HG02588 (cell line): Measurements from ENCODE around the gene ANKH.
"Not testable (repeated sequence)": the region's sequence is repeated elsewhere in the genome, so short reads cannot be mapped to it uniquely, and the experiment has no call there.

Experiments
- ATAC-seq: cut with Tn5 transposase; IDR thresholded peaks from one replicate; pipeline ENCODE4 v1.9.1; 2021; ENCODE audit warnings: mild to moderate bottlenecking, moderate library complexity; ENCODE audit not compliant: unreplicated experiment

The ANKH gene

DNA sequence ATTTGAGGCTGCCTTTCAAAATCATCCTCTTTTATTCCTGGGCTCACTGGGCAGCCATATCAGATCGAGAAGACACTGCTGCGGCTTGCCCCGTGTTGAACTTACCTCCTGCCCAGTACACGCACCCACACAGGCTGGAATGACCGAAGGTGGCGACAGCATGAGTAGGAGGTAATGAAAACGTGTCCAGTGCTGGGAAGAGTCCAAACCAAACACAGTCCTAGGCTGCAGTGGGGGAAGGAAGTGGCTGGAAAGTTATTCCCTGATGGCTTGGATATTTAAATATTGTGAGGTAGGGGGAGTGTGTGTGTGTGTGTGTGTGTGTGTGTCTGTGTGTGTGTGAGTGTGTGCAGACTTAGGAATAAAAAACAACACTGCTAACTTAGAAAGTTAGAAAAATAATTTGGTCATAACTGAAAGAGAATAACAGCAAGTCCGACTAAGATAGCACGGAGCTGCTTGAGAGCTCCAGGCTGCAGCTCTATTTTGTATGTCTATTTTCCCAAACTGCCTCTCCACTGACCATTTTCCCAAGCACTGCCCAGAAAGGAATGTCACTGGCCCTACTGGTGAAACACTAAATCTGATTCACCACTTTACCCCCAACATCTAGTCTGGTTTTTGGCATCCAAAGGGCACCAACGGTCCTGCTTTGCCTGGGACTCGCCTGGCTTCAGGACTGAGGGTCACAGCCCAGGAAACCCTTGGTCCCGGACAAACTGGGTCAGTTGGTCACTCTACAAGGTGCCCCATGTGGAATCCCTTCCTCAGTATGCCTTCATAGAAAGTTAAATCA lies 41.2 kb downstream of the ANKH start:
- no peak for ATAC-seq

DNA sequence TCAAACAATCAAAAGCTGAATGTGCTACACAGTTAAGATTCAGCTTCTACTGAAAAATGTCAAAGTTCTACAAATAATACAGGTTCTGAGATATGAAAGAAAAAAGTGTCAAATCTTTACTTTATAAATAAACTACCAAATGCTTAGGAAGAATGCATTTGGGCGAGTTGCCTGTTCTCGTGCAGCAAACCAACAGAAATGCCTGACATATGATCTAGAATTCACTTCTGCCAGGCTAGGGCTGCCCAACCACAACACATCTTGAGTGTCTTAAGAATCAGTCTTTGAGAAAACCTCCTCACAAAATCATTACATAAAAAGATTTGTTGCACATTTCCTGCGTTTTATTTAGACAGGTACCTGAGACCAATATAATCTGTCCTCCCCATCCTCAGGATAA lies 42.2 kb downstream of the ANKH start:
- no peak for ATAC-seq

DNA sequence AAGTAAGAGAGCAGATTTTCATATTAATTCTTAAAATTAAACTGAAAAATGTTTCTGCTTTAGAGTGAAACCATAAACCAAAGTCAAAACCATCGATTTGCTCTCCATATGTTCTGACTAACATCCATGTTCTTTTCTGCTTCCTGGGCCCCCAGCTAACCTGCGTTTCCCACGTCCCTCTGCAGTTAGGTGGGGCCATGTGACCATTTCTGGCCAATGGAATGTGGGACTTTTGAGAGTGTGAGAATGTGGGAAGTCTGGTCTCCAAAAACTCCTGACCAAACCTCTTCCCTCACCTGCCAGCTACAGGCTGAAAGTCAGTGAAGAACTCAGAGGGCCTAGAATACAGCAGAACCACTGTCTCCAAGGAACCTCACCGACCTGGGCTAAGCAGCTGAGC lies 44.9 kb downstream of the ANKH start:
- ATAC-seq = no peak

DNA sequence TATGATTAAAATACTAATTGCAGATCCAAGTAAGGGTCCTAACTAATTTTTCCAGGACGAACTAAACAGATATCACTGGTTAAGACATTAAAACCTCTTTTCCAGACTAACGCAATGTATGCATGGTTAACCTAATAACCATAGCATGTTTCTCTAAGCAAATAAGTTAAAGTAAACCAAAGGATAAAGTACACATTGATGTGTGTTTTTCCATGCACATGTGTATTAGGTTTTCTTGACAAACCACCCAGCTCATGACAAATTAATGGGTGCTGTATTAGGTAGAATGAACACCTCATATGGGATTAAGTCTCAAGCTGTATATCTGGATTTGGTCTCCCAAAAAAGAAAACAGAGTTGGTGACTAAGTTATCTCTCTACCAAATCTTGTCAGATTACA lies 45.6 kb downstream of the ANKH start:
- ATAC-seq = no peak

DNA sequence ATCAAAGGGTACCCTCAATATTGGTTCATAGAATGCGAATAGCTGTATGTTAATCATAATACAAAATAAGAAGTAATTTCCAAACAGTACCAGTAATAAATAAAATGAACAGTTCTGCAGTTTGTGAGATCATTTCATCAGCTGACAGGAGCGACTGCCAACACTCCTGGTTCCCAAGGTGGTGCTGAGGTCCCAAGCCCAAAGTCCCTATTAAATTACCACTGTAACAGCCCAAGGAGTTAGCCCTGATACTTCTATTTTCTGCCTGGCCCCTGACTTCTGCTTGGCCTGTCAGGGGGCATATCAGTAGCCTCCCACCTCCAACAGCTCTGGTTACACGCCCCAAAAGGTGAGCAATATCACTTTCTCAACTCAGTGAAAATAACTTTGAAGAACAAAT lies 47.1 kb downstream of the ANKH start:
- no peak for ATAC-seq

DNA sequence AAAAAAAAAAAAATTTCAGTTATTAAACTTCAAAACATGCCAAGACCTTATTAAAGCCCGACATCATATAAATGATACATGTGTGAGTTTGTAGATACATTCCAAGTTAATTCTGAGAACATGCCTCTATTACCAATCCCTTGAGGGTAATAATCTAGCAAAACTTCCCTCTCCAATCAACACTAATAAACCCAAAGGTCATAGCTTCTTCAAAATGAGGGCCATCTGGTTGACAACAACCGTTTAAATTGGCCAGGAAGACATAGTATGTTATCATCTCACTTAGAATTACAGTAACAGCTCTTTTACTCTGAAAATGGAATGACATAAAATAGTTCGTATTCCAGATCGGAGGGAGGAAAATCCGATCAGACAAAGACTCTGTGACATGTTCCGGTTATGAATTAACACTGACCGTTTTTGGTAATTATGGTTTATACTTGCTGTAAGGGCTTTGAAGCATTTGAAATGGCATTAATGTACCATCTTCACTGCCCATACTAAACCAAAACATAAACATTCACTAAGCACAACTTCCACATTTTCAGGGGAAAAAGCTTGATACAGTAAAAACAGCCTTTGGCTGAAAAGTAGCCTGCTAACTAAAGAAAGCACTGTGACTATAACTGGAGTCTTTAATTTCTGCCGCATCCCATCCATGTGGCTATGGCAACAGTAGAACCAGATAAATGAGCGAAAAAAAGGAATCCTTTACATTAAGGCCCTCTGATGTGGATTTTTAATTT lies 50.3 kb downstream of the ANKH start:
- no peak for ATAC-seq

DNA sequence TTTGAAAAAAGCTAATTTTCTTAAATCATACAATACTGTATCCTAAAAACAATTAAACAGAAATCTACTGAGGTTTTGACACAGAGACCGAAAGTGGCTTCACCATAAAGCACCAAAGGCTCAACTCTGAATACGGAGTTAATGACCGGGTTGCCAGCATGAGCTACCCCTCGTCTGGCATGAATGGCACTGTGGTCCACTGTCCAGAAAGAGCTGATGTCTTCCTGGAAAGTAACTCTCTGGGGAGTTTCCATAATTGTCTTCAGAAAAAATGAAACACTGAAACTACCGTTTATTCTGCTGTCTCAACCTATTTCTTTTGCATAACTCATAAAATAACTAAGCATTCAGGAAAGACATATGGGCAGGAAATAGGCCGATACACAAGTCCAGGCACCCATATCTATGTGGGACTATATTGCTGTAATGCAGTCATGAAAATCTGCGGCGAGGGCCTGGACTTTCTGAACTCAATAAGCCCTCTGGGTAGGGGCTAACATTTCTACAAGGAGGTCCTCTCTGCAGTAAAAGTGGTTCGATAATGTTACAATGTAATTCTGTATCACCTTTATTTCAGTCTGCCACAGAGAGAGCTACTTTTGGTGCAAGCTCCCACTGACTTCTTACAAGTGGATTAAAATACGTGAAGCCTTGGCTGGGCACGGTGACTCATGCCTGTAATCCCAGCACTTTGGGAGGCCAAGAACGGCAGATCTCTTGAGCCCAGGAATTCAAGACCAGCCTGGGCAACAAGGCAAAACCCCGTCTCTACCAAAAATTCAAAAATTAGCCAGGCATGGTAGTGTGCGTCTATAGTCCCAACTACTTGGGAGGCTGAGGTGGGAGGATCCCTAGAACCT lies 52.4 kb downstream of the ANKH start:
- no peak for ATAC-seq

DNA sequence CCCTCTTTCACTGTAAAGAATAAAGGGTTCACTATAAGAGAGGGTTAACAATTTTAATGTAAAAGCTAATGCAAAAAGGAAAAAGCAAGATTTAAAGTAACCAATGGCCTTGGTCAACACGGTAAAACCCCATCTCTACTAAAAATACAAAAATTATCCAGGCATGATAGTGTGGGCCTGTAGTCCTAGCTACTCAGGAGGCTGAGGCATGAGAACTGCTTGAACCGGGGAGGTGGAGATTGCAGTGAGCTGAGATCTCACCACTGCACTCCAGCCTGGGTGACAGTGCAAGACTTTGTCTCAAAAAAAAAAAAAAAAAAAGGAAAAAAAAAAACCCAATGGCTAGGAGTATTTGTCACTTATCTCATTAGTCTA lies 53.8 kb downstream of the ANKH start:
- ATAC-seq = not testable (repeated sequence)

DNA sequence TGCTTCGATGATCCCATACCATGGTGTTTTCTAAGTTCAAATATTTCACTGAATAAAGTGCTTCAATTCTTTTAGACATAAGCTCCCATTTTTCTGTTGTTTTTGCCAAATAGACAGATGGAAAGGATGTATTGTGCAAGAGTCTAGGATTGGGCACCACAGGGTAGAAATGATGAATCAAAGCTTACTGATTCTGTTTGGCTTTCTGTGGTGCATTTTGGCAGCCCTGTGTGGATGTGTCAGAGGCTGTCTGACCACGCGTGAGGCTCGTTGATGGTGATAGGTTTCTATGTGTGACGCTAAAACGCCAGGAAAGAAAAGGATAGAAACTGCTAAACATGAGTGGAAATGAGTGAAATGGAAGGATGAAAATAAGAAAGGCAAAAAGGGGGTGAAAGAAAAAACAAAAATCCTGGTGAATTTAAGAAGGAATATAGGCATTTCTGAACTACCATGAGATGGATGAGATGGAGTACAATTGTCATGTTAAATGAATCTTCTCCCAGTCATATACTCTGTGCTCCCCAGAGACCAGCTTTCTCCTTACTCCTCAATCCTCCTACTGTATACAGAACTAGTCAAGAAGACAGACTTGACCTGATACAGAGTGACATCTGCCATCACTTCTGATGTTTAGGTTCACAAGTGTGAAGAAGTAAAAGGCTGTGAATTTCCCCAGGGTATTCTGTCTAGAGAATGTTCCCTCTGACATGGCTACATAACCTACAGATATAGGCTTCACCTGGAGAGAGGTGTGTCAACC lies 54.4 kb downstream of the ANKH start:
- ATAC-seq = no peak

DNA sequence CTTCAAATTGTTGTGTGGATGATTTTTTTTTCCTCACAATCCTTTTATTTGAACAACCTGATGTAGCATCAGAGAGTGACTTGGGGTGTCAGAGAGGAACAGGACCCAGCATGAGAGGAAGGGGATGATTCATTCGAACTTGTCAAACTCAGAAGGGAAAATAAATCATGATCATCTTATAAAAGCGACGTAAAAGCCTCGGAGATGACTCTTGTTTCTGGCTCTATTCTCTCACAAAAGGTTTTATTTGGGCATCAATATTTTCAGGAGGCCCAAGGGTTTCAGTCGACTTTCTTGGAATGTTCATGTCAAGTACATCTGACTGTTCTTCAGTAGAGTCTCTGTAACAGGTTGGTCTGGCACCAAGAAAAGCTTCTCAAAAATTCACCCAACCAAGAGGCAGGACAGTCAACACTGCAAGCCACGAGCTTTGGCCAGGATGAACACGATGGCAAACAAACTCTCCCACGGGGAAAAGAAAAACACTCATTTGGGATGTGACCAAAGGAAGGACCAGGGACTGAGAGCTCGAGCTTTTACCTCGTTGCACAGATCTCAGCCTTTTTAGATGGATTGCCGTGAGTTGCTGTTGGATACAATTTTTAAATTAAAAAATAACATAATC lies 55.1 kb downstream of the ANKH start:
- ATAC-seq = no peak

DNA sequence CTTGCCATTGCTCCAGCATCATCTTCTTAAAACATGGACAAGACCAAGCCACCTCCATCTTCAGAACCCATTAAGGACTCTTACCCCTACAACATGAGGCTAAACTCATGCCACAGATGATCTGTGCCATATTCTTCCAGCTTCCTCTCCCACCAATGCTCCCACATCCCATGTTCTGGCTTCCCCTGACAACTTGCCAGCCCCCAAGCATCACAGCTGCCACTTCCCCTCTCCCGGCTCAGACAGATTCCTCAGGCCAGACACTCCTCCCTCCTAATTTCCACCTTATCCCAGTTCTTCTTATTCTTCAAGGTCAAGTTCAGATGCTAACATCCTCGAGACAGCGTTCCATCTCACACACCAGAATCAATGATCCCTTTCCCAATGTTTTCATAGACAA lies 57.8 kb downstream of the ANKH start:
- no peak for ATAC-seq

DNA sequence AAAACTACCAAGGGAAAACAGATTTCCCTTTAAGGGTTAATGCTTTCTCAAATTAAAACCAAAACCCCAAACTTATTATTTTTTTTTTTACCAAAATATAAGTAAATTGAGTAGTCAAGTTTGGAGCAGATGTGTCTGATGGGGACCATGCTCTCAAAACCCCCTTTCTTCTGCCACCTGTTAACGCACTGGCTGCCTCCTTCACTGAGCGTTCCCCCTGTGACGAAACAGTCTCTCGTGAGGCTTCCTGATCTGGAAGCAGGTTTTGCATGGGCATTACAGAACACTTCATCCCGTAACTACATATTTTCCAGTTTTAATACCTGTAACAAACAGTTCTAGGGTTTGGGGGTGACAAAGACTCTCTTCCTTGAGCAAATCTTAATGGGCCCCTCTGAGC lies 59.4 kb downstream of the ANKH start:
- no peak for ATAC-seq

DNA sequence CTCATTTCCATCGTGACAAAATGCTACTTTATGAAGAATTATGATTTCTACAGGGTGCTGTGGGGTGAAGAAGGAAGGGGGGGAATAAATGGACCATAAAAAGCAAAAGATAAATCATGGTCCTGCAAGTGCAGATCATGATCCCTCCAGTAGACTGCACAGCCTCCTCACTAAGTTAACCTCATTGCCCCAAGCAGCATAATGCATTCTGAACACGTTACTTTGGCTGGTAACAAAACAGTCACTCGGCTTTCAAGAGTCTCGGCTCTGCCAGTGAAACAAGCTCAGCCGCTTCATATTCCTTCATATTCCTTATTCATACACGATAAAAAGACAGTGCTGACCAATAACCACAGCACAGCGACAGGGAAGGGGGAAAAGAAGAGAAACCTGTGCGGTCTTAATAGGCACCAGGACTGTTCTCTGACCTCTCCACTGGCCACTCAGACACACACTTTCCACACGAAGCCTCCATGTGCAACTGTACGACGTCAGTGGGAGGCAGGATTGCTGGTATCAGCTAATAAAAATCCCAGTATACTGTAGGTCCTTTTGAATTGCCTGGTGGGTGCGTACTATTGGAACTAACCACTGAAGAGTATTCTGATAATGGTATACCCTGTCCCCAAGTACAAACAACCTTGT lies 60.5 kb downstream of the ANKH start:
- ATAC-seq = no peak

DNA sequence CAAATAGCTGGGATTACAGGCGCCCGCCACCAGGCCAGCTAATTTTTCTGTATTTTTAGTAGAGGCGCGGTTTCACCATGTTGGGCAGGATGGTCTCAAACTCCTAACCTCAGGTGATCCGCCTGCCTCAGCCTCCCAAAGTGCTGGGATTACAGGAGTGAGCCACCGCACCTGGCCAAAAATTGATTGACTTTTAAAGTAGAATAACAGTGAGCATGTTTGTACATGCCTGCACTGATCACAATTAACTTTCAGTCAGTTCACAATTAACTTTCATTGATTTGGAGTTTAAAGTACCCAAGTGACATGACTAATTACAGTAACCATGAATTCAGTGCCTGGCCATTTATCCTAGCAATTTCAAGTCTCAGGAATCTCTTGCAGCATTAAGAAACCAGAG lies 61.3 kb downstream of the ANKH start:
- no peak for ATAC-seq

DNA sequence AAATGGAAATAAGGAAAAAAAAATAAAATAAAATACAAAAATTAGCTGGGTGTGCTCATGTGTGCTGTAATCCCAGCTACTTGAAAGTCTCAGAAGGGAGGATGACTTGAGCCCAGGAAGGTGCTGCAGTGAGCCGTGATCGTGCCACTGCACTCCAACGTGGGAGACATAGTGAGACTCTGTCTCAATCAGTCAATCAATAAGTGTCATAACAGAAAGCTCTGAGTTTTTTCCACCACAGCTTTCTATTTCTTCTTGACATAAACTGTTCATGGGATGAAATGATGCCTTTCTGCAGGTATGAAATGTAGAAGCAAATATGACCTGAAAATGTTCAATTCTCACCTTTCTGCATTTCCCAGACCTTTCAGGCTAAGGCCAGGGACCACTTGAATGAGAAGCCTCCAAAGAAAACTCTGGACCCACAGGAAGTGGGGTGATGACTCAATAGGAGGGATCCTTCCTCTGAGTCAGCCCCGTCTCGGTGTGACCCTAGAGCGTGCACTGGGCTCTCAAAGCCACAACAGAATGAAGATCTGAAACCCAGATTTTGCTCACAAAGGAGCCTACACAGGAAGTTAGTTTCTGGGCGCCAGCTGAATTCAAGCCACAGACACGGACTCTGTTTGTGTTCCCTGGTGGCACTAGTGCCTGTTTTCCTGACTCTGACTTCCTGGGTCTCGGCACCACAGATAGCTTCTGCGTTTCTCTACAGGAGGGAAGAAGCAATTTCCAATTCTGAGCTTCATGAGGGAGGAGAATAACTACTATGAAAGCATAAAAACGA lies 62.0 kb downstream of the ANKH start:
- peak; percentile 99 for ATAC-seq

DNA sequence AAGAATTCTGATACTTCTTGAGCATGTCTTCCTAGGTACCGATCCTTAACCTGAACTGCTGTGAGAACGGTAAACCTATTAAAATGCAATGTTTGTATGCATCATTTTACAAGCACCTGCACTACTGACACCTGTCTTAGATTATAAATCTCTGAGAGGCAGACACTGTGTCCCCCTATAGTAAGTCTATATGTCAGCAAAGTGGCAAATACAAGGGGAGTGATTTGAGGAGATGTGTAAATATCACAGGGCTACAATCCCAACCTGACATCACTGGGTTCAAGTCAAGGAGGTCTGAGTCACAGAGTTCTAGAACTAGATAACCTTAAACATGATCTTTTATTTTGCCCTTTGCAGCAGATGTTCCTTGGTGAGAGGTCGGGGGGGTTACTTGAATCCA lies 64.1 kb downstream of the ANKH start:
- no peak for ATAC-seq

DNA sequence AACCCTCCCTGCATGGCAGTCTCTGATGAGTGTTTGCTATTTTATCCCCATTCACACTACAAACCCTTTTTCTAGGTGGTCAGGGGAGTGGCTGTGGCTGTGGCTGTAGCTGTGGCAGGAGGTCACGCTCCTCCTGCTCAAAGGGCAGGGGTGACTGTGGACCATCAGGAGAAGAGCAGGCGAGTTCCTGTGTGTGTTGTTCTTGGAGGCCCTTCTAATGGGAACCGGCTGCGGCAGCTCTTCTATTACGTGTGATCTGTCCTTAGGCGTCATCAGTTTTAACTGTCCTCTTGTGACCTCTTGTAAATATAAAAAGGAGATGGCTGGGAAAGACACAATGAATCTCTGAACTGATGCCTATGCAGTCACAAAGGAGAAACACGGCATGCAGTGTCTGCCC lies 65.1 kb downstream of the ANKH start:
- ATAC-seq = no peak

DNA sequence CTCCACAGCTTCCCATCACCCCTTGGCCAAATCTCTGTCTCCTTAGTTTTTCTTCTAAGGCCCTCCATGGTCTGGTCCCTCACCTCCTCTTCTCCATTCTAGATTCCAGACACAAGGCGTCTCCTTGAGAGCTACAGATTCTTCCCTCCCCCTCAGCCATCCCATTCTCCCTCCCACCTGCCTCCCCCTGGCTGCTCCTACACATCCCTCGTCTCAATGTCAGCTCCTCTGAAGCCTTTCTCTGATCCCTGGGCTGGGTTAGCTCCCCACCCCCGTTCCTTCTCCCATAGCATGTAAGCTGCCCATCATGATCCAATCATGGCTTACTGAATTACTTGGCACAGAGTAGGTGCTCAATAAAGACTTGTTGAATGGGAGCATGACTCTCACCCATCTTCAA lies 69.0 kb downstream of the ANKH start:
- no peak for ATAC-seq

DNA sequence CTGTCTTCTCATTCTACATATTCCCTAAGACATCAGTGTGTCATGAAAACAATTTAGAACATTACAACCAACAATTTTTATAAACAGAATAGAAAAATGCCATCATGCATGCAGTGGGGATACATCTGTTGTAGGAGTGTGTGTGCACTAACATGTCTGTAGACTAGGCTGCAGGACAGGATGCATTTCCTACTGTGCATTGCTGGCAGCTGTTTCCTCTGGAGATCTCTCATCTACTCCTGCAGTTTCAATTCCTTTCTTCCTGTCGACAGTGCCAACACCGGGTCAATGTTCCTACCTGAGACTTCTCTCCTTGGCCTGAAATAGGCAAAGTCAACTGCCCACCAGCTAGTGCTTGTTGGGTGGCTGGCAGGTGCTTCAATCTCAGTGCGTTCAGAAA lies 69.8 kb downstream of the ANKH start:
- ATAC-seq = no peak
